Central memory CD8-positive, alpha-beta T cell (primary cell): ENCODE results near the gene GPR137B.
"Not testable (repeated sequence)": the region's sequence is repeated elsewhere in the genome, so short reads cannot be mapped to it uniquely, and the experiment has no call there.

ENCODE experiments used
- ATAC-seq: fragments of 150-1000 bp; cut with Tn5 transposase; replicated peaks from 2 replicates; pipeline ENCODE4 v1.10.0; 2022; ENCODE audit warnings: mild to moderate bottlenecking, moderate FRiP score, moderate number of reproducible peaks; ENCODE audit not compliant: poor library complexity, severe bottlenecking; ENCODE audit errors: extremely low read depth
- DNase-seq, 2 donors: peaks; one replicate each; pipeline ENCODE4 v3.0.0; 2021; ENCODE audit warnings: low spot score in 2 of 2
- H3K27ac Mint-ChIP-seq: one replicate; pipeline ENCODE4 v1.8.0; 2022; ENCODE audit warnings: low read depth, mild to moderate bottlenecking, moderate library complexity, mixed read lengths
- H3K27me3 Mint-ChIP-seq: one replicate; pipeline ENCODE4 v1.8.0; 2022; ENCODE audit warnings: mixed read lengths
- H3K36me3 Mint-ChIP-seq: one replicate; pipeline ENCODE4 v1.8.0; 2022; ENCODE audit warnings: mild to moderate bottlenecking, moderate library complexity, mixed read lengths; ENCODE audit not compliant: insufficient read depth
- H3K4me1 Mint-ChIP-seq: one replicate; pipeline ENCODE4 v1.8.0; 2022; ENCODE audit warnings: mixed read lengths
- H3K4me3 Mint-ChIP-seq: one replicate; pipeline ENCODE4 v1.8.0; 2022; ENCODE audit warnings: mild to moderate bottlenecking, moderate library complexity, mixed read lengths
- H3K9me3 Mint-ChIP-seq: one replicate; pipeline ENCODE4 v1.8.0; 2022; ENCODE audit warnings: mixed read lengths

Gene GPR137B

DNA sequence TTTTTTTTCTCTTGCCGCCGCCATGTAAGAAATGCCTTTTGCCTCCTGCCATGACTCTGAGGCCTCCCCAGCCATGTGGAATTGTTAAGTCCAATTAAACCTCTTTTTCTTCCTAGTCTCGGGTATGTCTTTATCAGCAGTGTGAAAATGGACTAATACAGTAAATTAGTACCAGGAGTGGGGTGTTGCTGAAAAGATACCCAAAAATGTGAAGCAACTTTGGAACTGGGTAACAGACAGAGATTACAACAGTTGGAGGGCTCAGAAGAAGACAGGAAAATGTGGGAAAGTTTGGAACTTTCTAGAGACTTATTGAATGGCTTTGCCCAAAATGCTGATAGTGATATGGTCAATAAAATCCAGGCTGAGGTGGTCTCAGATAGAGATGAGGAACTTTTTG lies 19.4 kb downstream of the GPR137B start:
- DNase-seq, ATAC-seq, H3K27me3 Mint-ChIP-seq: not testable (repeated sequence)
- H3K36me3 Mint-ChIP-seq = peaks cover 17% of the 10 kb centered on the region
- peaks cover 70% of the 10 kb centered on the region for H3K4me1 Mint-ChIP-seq
- H3K4me3 Mint-ChIP-seq = peak overlapping the region; percentile 74
- H3K9me3 Mint-ChIP-seq = peaks cover 18% of the 10 kb centered on the region
- peak overlapping the region; percentile 99 for H3K27ac Mint-ChIP-seq

DNA sequence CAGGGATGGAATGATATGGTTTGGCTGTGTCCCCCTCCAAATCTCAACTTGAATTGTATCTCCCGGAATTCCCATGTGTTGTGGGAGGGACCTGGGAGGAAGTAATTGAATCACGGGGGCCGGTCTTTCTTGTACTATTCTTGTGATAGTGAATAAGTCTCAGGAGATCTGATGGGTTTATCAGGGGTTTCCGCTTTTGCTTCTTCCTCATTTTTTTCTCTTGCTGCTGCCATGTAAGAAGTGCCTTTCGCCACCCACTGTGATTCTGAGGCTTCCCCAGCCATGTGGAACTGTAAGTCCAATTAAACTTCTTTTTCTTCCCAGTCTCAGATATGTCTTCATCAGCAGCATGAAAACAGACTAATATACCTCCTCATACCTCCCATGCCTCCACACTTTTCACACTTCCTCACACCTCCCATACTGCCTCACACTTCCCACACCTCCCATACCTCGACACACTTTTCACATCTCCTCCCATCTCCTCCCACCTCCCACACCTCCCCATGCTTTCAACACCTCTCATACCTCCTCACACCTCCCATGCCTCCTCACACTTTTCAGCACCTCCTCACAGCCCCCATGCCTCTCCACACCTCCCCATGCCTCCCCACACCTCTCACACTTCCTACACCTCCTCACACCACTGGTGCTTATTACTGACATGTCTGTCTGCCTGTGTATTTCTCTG lies 21.3 kb downstream of the GPR137B start:
- Mint-ChIP-seq H3K36me3 (peaks cover 21% of the 10 kb centered on the region), H3K4me3 (peak overlapping the region; percentile 6), H3K27me3 (no peaks in the 10 kb centered on the region), H3K27ac (peak overlapping the region; percentile 56), H3K9me3 (peaks cover 18% of the 10 kb centered on the region), H3K4me1 (peaks cover 71% of the 10 kb centered on the region)
- DNase-seq (no peak), ATAC-seq (peak; percentile 54)

DNA sequence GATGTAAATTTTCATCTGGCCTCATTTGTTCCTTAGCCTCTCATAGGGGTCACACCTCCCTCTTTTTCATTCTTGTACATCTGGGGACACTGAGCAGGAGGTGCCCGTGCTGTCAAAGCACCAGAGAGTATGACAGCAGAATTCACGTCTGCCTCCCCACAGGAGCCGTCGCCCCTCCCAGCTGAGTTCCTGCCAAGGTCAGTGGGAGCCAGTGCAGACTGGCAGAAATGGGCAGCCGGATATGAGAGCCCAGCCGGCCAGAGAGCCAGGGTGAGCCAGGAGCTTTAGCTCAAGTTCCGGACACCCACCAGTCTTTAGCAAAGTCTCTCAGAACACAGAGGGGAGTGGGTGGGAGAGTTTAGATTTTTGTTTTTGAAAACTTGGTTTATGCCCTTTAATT lies 21.9 kb downstream of the GPR137B start:
- H3K27me3 Mint-ChIP-seq = no peaks in the 10 kb centered on the region
- peaks cover 66% of the 10 kb centered on the region for H3K4me1 Mint-ChIP-seq
- peaks cover 17% of the 10 kb centered on the region for H3K36me3 Mint-ChIP-seq
- ATAC-seq (no peak), DNase-seq (no peak)
- peaks cover 18% of the 10 kb centered on the region for H3K9me3 Mint-ChIP-seq
- peak overlapping the region; percentile 56 for H3K27ac Mint-ChIP-seq
- H3K4me3 Mint-ChIP-seq = peak overlapping the region; percentile 6

DNA sequence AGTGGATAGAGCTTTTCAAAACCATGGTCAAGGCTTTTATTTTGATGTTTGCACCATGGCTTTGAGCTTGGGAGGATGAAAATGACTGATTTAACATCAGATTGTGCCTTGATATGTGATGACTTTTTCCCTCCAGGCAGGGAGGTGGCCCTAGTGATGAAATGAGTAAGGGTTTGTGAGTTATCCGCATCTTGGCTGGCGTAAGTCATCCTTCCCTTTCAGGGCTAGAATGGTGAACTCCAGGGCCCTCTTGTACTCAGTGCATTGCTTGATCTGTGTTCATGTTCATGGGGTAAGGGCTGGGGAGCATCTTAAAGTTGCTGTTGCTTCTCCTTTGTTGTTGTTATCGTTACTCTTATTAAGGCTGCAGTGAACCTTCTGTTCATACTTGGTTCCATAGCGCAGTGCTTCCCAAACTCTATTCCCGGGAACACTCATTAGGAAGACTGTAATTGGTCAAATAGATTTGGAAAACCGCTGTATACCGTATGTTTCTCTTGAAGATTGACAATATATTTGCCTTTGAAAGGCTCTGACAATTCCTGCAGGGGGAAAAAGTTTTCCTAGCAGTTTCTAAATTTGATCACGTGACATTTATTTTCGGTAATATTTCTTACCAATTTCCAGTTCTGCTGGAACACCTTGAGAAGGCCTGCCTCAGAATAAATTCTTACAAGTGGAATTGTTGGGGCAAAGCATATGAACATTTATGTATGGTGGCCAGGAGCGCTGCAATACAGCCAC lies 23.1 kb downstream of the GPR137B start:
- no peak for DNase-seq
- peaks cover 15% of the 10 kb centered on the region for H3K36me3 Mint-ChIP-seq
- H3K27ac Mint-ChIP-seq = peak overlapping the region; percentile 56
- H3K4me3 Mint-ChIP-seq = no peak overlapping the region
- peaks cover 57% of the 10 kb centered on the region for H3K4me1 Mint-ChIP-seq
- ATAC-seq = no peak
- H3K27me3 Mint-ChIP-seq = no peaks in the 10 kb centered on the region
- peaks cover 18% of the 10 kb centered on the region for H3K9me3 Mint-ChIP-seq

DNA sequence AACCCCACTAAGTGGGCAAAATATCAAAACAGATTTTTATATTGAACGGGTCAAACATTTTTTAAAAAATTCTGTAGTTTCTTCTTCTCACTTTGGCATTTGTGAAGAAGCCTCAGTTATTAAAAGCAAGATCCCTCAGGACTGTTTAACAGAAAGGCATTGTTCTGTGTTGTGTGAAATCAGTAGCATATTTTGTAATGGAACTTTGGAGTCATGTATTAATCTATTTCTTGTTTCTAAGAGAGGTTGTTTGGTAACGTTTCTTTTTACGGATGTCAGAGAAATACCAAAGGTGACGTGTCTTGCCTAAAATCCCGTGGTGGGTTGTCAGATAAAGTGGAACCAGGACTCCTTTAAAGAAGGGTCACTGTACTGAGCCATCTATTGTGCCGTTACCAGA lies 23.7 kb downstream of the GPR137B start:
- ATAC-seq (no peak), DNase-seq (no peak)
- Mint-ChIP-seq H3K27ac (no peak overlapping the region), H3K4me3 (no peak overlapping the region), H3K4me1 (peaks cover 50% of the 10 kb centered on the region), H3K9me3 (peaks cover 18% of the 10 kb centered on the region), H3K27me3 (no peaks in the 10 kb centered on the region), H3K36me3 (peaks cover 13% of the 10 kb centered on the region)

DNA sequence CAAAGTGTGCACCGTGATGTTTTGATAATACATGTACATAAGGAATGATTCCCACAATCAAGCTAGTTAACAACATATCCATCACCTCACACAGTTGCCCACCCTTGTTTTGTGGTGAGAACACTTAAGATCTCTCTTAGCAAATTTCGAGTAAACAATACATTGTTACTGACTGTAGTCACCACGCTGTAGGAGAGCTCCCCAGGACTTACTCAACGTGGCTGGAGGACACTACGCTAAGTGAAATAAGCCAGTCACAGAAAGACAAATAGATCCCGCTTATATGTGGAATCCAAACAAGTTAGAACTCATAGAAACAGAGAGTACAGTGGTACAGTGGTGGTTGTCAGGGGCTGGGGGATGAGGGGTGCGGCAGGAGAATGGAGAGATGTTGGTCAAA lies 24.8 kb downstream of the GPR137B start:
- ATAC-seq (no peak), DNase-seq (no peak)
- Mint-ChIP-seq H3K9me3 (peaks cover 9% of the 10 kb centered on the region), H3K27me3 (no peaks in the 10 kb centered on the region), H3K36me3 (peaks cover 16% of the 10 kb centered on the region), H3K4me1 (peaks cover 47% of the 10 kb centered on the region), H3K27ac (no peak overlapping the region), H3K4me3 (no peak overlapping the region)

DNA sequence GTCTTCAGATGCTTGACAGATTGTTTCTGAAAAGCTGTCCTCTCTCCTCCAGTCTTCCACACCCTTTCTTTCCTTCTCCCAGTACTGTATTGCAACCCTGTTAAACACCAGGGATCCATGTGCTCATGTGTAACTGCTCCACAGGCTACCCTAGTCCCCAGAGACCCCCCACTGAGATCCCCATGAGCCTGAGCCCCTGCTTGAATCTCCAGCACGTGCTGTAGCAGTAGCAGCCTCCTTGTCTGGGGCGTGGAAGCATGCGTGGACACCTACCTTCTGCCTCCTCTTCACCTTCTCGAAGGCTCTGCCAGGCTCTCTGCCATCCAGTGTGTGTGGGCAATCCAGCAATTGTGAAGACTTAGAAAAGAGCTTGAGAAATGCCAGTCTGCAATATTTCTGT lies 25.2 kb downstream of the GPR137B start:
- peaks cover 9% of the 10 kb centered on the region for H3K9me3 Mint-ChIP-seq
- peaks cover 17% of the 10 kb centered on the region for H3K36me3 Mint-ChIP-seq
- ATAC-seq (no peak), DNase-seq (no peak)
- peaks cover 47% of the 10 kb centered on the region for H3K4me1 Mint-ChIP-seq
- H3K27me3 Mint-ChIP-seq = no peaks in the 10 kb centered on the region
- H3K4me3 Mint-ChIP-seq = no peak overlapping the region
- H3K27ac Mint-ChIP-seq = no peak overlapping the region

DNA sequence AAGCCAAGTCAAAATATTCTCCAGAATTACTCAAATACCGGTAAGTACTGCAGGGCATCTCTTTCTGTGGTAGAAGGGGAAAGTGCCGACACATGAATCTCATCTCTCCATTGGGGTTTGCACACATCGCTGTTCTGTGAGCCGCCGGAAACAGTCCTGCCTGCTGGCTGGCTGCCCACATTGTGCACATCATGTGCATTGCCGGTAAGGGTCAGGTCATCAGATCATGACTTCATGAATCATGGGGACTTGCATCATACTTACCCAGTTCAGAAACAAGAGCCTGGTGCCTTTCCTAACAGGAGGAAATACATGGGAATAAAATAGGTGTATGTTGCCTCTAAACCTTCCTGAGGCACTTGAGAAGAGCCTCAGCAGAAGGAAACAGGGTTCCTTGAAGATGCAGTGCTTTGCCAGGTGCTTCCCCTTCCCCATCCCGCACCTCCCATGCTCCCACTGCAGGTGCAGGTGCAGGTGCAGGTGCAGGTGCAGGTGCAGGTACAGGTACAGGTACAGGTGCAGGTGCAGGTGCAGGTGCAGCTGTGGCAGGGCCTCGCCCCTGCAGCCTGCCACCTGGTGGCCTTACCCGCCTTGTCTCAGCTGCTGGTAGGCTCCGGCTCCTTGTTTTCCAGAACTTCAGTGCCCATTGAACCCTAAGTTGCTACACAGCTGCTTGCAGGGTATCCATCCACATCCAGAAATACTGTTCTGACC lies 26.5 kb downstream of the GPR137B start:
- H3K4me1 Mint-ChIP-seq = peaks cover 38% of the 10 kb centered on the region
- peaks cover 4% of the 10 kb centered on the region for H3K9me3 Mint-ChIP-seq
- no peaks in the 10 kb centered on the region for H3K27me3 Mint-ChIP-seq
- H3K4me3 Mint-ChIP-seq = no peak overlapping the region
- ATAC-seq (no peak), DNase-seq (no peak)
- no peak overlapping the region for H3K27ac Mint-ChIP-seq
- H3K36me3 Mint-ChIP-seq = peaks cover 16% of the 10 kb centered on the region

DNA sequence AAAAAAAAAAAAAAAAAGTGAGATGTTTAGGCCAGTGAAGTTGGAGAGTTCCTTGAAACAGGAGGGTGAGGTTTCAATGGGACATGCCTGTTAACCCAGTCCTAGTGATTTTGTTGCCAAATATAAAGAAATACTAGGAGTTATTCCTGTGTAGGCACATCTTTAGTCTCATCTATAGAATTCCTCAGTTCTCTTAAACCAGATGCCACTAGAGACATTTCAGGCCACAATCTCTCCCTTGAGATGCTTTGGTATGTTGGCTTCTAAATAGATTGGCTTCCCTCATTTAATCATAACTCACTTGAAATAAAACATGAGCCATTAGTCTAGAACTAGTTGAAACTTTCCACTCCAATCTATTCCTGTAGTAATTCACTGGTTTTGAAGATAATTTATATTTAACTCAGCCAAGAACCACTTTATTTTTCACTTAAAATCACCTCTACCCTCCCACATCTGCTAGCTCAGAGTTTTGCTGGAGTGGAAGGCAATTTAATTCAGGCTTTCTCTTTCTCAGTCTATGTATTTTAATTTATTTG lies 29.8 kb downstream of the GPR137B start:
- no peaks in the 10 kb centered on the region for H3K9me3 Mint-ChIP-seq
- ATAC-seq = no peak

DNA sequence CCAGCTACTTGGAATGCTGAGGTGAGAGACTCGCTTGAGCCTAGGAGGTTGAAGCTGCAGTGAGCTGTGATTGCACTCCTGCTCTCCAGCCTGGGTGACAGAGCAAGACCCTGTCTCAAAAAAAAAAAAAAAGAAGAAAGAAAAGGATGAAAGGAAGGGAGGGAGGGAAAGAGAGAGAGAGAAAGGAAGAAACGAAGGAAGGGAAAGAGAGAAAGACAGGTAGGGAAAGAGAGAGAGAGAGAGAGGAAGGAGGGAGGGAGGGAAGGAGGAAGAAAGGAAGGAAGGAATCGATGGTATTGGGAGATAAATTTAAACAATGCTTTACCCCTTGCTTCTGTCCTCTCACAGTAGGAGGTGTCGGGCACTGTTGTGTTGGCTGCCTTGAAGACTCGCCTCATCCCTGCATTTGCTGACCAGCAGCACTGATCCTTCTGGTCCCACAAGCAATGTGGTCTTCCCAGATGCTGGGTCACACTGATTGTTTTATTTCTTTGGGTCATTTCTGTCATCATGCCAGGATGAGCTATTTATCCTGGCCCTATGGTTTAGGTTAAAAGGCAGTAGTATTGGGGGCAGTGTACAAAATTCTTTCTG lies 30.9 kb downstream of the GPR137B start:
- Mint-ChIP-seq H3K27me3 (no peaks in the 10 kb centered on the region), H3K9me3 (no peaks in the 10 kb centered on the region), H3K27ac (no peak overlapping the region), H3K4me1 (peaks cover 24% of the 10 kb centered on the region), H3K4me3 (no peak overlapping the region), H3K36me3 (peaks cover 23% of the 10 kb centered on the region)
- ATAC-seq (no peak), DNase-seq (no peak)

More for the DNA sequence above, 29.8 kb downstream of the GPR137B start:
- Mint-ChIP-seq H3K27ac (no peak overlapping the region), H3K4me1 (peaks cover 31% of the 10 kb centered on the region), H3K27me3 (no peaks in the 10 kb centered on the region), H3K36me3 (peaks cover 22% of the 10 kb centered on the region), H3K4me3 (no peak overlapping the region)
- no peak for DNase-seq

DNA sequence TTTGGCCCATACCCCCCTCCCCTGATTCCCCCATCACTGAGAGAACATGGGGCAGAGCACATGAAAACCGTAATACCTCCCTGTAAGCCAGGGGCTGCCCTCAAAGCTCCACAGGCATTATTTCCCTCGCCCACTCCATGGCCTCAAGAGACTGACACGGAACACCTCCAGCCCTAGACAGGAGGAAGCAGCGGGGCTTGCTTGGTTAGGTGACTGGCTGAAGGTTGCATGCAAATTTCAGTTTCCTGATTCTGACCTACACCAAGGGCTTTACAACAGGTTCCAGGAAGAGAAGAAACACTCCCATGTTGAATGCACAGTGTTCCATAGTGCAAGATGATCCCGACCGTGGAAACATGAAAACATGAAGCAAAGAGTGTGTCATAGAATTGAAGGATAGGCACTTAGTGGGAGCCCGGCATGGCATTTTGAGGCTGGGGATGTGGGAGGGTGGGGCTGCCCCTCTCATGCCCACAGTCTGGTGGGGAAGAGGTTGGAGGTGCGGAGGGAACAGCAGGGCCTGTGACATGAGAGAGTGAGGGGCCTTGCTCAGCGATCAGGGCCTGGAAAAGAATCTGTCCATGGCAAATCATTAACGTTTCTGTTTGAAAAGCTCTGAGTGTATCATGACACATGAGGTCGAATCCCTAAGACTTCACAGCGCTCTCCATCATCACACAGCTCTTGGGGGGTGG lies 33.5 kb downstream of the GPR137B start:
- ATAC-seq = no peak
- H3K27ac Mint-ChIP-seq = peak overlapping the region; percentile 63

More for the DNA sequence above, 33.5 kb downstream of the GPR137B start:
- DNase-seq = no peak
- Mint-ChIP-seq H3K4me1 (peaks cover 20% of the 10 kb centered on the region), H3K4me3 (no peak overlapping the region), H3K27me3 (no peaks in the 10 kb centered on the region), H3K36me3 (peaks cover 27% of the 10 kb centered on the region), H3K9me3 (no peaks in the 10 kb centered on the region)
